Measurements from ENCODE around the gene FGF8. TPM values are rescaled to one million over a fixed set of nuclear protein-coding genes. Genes with fewer than 3 reads are reported as not detected.
A peak's percentile ranks its signal among the peaks of the same experiment; 100 is the strongest.

The FGF8 gene
- total RNA-seq, 4 donors from 2014 or later, result not detected

GRCh38 chr10:101782811-101783735 lies 7.2 kb upstream of the FGF8 start, which contains the start of gene NPM3:
Gene NPM3, minus strand, starts transcription at chr10:101783446. Its CDS starts 56 bp downstream, at chr10:101783390.
- peak within 1 kb of the TSS; percentile 68 to 85 (median 76) for H3K4me3 ChIP-seq
- DNase-seq, result peak; percentile 68 to 73
- no peaks in the 10 kb centered on the region for H3K9me3 ChIP-seq
- peaks cover 0 to 36% of the 10 kb centered on the region in 2 donors for H3K36me3 ChIP-seq
- peaks cover 13 to 18% (median 16%) of the 10 kb centered on the region in 3 donors for H3K27me3 ChIP-seq
- peak within 1 kb of the TSS; percentile 14 to 76 (median 65) for H3K27ac ChIP-seq
- TF ChIP-seq, protein P1, sequence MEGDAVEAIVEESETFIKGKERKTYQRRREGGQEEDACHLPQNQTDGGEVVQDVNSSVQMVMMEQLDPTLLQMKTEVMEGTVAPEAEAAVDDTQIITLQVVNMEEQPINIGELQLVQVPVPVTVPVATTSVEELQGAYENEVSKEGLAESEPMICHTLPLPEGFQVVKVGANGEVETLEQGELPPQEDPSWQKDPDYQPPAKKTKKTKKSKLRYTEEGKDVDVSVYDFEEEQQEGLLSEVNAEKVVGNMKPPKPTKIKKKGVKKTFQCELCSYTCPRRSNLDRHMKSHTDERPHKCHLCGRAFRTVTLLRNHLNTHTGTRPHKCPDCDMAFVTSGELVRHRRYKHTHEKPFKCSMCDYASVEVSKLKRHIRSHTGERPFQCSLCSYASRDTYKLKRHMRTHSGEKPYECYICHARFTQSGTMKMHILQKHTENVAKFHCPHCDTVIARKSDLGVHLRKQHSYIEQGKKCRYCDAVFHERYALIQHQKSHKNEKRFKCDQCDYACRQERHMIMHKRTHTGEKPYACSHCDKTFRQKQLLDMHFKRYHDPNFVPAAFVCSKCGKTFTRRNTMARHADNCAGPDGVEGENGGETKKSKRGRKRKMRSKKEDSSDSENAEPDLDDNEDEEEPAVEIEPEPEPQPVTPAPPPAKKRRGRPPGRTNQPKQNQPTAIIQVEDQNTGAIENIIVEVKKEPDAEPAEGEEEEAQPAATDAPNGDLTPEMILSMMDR (IDR thresholded peaks at IDR 0.05 in 4 of 5, conservative IDR thresholded peaks at IDR 0.05 in 1 of 5), result no peak
- TF ChIP-seq POLR2A (IDR thresholded peaks at IDR 0.05), result peak in 1 of 2 donors; percentile 14
- H3K4me1 ChIP-seq, result peaks cover 23 to 31% of the 10 kb centered on the region in 2 donors
- peak; percentile 67 to 77 for ATAC-seq
- in situ Hi-C loops (cut with MboI; ENCODE audit: low sequenced_read_pairs in 4 of 4) (loop anchor here in 2 of 4 donors (10.0 kb wide), 1 partner anchor 178 kb away; no protein-coding TSS in a partner anchor), intact Hi-C loops (cut with DNase I; ENCODE audit: low total_unique reads) (loop anchor here (2.0 kb wide), 1 partner anchor 36 kb away; the partner anchor contains the start of gene OGA)

GRCh38 chr10:101781984-101782810 lies 6.3 kb upstream of the FGF8 start:
- peaks cover 22 to 25% (median 22%) of the 10 kb centered on the region in 3 donors for H3K27me3 ChIP-seq
- H3K4me3 ChIP-seq, result peak overlapping the region; percentile 68 to 85 (median 76)
- in situ Hi-C loops (cut with MboI; ENCODE audit: low sequenced_read_pairs in 4 of 4), result loop anchor here in 2 of 4 donors (10.0 kb wide), 1 partner anchor 177 kb away; no protein-coding TSS in a partner anchor
- no peaks in the 10 kb centered on the region for H3K9me3 ChIP-seq
- H3K36me3 ChIP-seq, result peaks cover 0 to 28% of the 10 kb centered on the region in 2 donors
- ATAC-seq, result no peak
- TF ChIP-seq, protein P1 (IDR thresholded peaks at IDR 0.05 in 4 of 5, conservative IDR thresholded peaks at IDR 0.05 in 1 of 5), result no peak
- no peak for TF ChIP-seq POLR2A (IDR thresholded peaks at IDR 0.05)
- H3K4me1 ChIP-seq, result peaks cover 23 to 31% of the 10 kb centered on the region in 2 donors
- DNase-seq, result no peak
- H3K27ac ChIP-seq, result peak overlapping the region in 2 of 4 donors; percentile 64 to 76
- intact Hi-C loops (cut with DNase I; ENCODE audit: low total_unique reads), result loop anchor here (1.0 to 2.0 kb wide), 2 partner anchors 37 to 180 kb away; partner anchors contain the start of gene OGA

GRCh38 chr10:101781655-101781983 lies 5.7 kb upstream of the FGF8 start:
- intact Hi-C loops (cut with DNase I; ENCODE audit: low total_unique reads), result loop anchor here (1.0 kb wide), 1 partner anchor 179 kb away; no protein-coding TSS in a partner anchor
- in situ Hi-C loops (cut with MboI; ENCODE audit: low sequenced_read_pairs in 4 of 4), result loop anchor here in 2 of 4 donors (10.0 kb wide), 1 partner anchor 177 kb away; no protein-coding TSS in a partner anchor

More at GRCh38 chr10:101781655-101781983, 5.7 kb upstream of the FGF8 start:
- ATAC-seq (no peak), DNase-seq (no peak)
- TF ChIP-seq POLR2A (IDR thresholded peaks at IDR 0.05), result no peak
- TF ChIP-seq, protein P1 (IDR thresholded peaks at IDR 0.05 in 4 of 5, conservative IDR thresholded peaks at IDR 0.05 in 1 of 5), result no peak
- Histone ChIP-seq H3K27ac (no peak overlapping the region), H3K9me3 (no peaks in the 10 kb centered on the region), H3K4me1 (peaks cover 23 to 31% of the 10 kb centered on the region in 2 donors), H3K27me3 (peaks cover 27 to 29% (median 27%) of the 10 kb centered on the region in 3 donors), H3K36me3 (peaks cover 0 to 22% of the 10 kb centered on the region in 2 donors), H3K4me3 (no peak overlapping the region)

All from gastrocnemius medialis (tissue), 4 donors.